WTC11 (cell line): ENCODE measurements around the gene BRICD5.

Experiments
- ESRRA ChIP-seq: sonication (generic); formaldehyde crosslinking; IDR thresholded peaks from 2 replicates; pipeline ENCODE4 v1.8.1; 2022; ENCODE audit warnings: mild to moderate bottlenecking, missing genetic modification reagents, borderline replicate concordance
- MAX ChIP-seq: sonication (generic); formaldehyde crosslinking; IDR thresholded peaks from 2 replicates; pipeline ENCODE4 v1.8.0; 2022; ENCODE audit warnings: mild to moderate bottlenecking, missing genetic modification reagents

GRCh38 chr16:2210009-2210332, 692 bp downstream of the BRICD5 start:
- TF ChIP-seq MAX (CRISPR knock-in tag) (no peak), ESRRA (CRISPR knock-in tag) (no peak)
